NCI-H128 (cell line): ENCODE measurements around the gene KLRF2.
"Not testable (repeated sequence)": the region's sequence is repeated elsewhere in the genome, so short reads cannot be mapped to it uniquely, and the experiment has no call there.

Source experiments
- DNase-seq: peaks from one replicate; lab custom pipeline; 2025; ENCODE audit not compliant: unreplicated experiment; lab: John Stamatoyannopoulos, UW

KLRF2 gene, protein sequence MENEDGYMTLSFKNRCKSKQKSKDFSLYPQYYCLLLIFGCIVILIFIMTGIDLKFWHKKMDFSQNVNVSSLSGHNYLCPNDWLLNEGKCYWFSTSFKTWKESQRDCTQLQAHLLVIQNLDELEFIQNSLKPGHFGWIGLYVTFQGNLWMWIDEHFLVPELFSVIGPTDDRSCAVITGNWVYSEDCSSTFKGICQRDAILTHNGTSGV

DNA sequence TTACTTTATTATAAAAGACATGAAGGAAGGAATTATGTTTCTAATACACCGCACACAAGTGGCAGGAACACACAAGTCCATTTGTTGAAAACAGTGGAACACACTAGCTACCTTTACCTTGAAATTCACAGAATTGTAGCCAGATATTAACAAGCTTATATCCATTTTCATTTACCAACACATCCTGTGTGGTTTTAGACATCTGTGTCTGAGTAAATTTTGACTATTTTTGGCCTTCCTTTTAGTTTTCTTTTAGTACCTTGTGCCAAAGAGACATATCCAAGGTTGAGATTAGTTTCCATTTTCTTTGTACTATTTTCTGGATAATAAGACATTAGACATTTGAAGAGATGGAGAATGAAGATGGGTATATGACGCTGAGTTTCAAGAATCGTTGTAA lies at the start of gene KLRF2:
Gene KLRF2, plus strand, starts transcription at position 244 of the 400 bp plus-strand sequence. Its CDS starts 107 bp downstream, at position 351.
- no peak for DNase-seq

- DNase-seq, result no peak
Measured at GRCh38 chr12:9831720-9832119, 49.6 kb upstream of the KLRF2 start.

GRCh38 chr12:9843407-9843806 lies 37.9 kb upstream of the KLRF2 start:
- no peak for DNase-seq

DNA sequence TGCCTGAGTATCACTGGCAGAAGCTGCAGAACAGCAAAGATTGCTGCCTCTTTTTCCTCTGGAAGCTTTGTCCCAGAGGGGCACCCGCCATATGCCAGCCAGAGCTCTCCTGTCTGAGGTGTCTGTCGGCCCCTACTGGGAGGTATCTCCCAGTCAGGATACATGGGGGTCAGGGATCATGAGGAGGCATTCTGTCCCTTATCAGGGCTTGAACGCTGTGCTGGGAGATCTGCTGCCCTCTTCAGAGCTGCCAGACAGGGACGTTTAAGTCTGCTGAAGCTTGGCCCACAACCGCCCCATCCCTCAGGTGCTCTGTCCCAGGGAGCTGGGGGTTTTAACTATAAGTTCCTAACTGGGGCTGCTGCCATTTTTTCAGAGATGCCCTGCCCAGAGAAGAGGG lies 32.4 kb upstream of the KLRF2 start:
- DNase-seq, result no peak

GRCh38 chr12:9851050-9851449 lies 30.2 kb upstream of the KLRF2 start:
- no peak for DNase-seq

DNA sequence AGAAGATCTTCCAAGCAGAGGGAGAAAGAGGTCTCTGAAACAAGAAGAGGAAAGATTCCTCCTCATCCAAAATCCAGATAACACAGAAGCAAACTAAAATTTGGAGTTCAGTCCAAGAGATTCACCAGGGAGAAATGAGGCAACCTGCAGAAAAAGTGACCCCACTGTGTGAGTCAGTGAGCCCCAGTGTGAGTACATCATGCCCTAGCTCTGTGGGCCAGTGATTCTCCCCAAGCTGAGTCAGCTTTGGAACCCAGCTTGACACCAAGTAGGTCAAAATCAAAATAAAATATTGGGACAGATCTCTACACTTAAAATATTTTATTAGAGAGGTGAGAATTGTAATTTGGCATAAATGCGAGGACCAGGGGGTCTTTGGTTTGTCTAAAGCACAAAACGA lies 29.4 kb upstream of the KLRF2 start:
- DNase-seq, result no peak

DNA sequence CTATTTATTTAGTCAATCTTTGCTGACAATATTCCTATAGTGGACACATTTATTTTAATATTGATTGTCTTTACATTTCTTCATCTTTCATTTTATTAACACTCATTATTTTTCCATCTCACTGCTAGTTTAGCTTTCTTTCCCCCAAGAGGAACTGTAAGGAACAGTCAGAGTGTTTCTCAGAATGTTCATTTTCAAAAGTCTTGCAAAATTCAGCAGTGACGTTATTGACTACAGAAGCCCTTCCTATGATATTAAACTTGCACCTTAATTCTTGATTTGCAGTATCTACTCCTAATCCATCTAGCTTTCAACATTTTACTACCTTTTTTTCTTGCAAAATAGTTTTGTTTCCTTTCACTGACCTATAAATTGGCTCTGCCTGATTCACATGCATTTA lies 25.1 kb upstream of the KLRF2 start:
- DNase-seq, result no peak

DNA sequence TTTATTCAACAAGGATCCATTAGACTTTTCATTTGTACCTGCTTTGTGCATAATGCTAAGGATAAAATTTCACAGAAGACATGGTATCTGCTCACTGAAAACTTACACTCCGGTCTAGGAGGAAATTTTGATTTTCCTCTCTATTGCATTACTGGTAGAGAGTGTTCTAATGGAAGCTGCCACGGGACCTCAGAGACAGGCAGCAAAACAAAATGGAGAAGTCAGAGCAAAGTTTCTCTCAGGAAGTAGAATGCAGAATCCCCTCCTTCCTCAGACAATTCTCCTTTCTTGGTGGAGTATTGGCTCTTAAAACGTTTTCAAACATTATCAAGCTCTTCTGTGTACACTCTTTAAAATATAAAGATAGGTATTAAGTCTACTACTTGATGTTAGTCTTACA lies 24.4 kb upstream of the KLRF2 start:
- no peak for DNase-seq

DNA sequence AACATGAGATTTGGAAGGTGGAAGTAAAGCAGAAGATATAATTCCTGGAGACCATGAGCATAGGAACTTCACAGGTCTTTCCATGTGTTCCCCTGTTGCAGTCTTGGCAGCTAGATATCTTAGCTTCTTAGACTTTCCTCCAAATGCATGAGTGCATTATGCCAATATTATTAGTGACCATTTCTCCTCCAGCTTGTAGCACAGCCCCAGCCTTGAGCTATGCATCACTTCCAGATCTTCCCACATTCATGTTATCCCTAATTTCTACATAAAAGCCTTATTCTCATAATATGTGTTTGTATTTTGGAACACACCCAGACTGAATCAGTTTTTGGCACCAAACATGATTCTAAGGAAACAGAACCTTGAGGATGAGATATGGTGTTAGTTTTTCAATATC lies 23.2 kb upstream of the KLRF2 start:
- no peak for DNase-seq

DNA sequence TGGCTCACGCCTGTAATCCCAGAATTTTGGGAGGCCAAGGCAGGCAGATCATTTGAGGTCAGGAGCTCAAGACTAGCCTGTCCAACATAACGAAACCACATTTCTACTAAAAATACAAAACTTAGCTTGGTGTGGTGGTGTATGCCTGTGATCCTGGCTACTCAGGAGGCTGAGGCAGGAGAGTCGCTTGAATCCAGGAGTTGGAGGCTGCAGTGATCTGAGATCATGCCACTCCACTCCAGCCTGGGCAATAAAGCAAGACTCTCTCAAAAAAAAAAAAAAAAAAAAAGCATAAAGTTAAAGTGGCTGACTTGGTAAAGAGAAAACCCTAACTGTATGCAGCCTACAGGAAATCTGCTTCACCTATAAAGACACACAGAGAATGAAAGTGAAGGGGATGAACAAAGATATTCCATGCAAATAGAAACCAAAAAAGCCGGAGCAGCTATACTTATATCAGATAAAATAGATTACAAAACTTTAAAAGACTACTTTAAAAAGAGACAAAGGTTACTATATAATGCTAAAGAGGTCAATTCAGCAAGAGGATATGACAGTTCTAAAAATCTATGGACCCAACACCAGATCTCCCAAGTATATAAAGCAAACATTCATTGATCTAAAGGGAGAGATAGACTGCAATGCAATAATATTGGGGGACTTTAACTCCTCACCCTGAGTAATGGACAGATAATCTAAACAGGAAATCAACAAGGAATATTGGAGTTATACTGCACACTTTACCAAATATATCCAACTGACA lies 16.2 kb upstream of the KLRF2 start:
- DNase-seq, result no peak

GRCh38 chr12:9866860-9867269 lies 14.4 kb upstream of the KLRF2 start:
- no peak for DNase-seq

DNA sequence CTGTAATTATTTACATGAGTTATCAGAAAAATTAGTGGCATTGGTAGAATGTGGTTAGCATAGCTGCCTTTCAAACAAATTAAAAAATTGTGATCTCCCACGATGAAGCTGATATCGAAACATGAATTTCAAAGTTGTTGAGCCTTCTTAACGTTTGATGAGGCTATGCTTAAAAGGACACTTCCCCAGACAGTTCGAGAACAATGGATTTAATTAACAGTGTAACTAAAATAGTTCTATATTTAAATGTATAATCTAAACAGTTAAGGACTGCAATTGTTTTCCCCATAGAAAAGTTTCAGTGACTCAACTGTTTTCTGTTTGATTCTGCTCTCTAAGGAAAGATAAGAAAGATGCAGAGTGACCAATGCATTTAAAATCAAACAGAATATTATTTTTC lies 13.8 kb upstream of the KLRF2 start:
- no peak for DNase-seq

DNA sequence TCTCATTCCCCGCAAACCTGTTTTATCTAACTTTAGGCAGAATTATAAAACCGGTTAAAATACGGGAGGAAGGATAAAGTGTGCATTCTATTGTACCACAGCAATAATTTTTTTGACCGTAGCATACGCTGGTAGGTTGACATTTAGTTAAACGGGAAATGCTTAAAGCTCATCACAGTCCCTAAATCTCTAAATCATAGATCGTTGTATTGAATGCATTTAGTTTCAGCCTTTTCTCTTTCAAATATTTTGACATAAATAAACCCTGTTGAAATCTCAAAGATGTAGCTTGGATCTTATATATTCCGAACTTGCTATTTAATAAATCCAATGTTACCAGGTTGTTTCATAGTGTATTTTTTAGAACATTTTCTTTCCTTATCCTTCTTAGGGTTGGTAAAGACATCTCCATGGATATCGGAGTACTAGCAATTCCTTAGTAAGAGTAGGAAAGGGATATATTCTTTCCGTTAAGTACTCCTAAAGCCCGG lies 12.9 kb upstream of the KLRF2 start:
- no peak for DNase-seq

DNA sequence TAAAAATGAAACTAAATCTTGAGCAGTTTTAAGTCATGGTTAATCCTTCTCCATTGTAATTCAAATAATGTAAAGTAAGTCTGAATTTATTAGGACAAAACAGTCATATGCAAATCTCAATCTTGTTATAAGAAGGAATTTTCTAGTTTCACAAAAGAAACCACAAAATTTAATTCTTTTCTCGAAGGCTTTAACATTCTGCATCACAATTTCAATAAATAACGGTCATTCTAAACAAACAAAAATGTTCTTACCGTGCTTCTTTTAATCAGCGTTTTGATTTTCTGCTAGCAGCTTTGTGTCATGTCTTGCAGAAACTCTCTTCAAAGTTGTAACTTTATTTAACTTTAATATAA lies 12.4 kb upstream of the KLRF2 start:
- no peak for DNase-seq

GRCh38 chr12:9869307-9870161 lies 11.8 kb upstream of the KLRF2 start, which contains the start of gene CLEC2B:
CLEC2B (minus strand) TSS chr12:9869354.
- DNase-seq, result no peak

DNA sequence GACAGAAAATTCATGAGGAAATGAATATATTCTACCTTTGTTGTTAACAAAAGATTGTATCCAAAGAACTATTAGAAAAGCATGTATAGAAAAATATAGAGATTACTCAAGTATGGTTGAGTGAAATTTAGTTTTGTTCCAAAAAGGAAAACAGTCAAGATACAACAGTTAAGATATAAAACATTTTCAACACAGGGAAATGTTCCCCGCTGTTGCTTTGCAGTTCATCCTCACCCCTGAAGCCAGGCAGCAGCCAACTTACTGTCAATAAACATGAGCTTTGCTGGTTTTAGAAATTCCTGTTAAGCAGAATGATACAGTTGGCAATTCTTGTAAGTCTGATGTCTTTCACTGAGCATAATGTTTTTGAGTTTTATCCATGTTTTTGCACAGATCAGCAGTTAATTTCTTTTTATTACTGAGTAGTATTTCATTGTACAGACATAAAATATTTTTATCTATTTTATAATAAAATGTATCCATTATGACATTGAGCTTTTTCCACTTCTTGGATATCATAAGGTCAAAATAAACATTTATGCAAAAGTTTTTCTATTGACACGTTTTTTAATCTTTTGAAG lies 10.9 kb upstream of the KLRF2 start:
- no peak for DNase-seq

DNA sequence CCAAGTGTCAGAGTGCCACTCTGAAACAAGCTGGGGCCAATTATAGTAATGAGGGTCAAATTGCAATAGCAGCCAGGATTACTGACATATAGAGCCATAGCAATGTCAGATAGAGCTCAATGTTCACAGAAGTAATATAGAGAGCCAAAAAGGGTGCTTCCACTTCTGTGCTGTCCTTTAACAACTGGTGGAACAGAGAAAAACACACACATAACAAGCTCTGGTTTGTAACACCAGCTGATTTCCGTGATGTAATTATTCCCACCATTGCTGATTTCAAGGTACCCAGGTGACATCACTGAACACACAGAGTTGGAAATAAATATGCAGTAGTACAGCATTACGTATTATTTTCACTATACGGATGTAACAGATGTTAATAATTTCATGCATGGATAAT lies 9.1 kb upstream of the KLRF2 start:
- DNase-seq, result no peak

DNA sequence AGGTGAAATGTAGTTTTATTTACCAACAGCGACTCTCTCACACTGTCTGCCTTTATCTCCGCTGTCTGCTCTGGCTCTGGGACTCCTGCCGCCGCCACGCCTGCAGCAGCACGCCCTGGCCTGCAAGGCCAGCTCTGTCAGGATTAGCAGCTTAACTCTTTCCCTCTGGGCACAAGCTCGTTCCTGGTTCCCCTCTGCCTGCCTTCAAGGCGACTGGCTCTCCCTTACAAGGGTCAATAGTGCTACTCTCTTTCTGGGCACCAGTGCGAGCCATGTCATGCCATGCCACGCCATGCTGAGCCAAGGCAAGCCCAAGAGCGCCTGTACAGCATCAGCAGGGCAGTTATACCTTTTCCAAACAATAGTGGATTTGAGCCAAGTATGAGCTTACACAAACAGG lies 8.5 kb upstream of the KLRF2 start:
- DNase-seq, result no peak

- not testable (repeated sequence) for DNase-seq
Measured at GRCh38 chr12:9876120-9876519, 5.2 kb upstream of the KLRF2 start.

GRCh38 chr12:9880532-9881078 lies 684 bp upstream of the KLRF2 start:
- DNase-seq, result no peak

DNA sequence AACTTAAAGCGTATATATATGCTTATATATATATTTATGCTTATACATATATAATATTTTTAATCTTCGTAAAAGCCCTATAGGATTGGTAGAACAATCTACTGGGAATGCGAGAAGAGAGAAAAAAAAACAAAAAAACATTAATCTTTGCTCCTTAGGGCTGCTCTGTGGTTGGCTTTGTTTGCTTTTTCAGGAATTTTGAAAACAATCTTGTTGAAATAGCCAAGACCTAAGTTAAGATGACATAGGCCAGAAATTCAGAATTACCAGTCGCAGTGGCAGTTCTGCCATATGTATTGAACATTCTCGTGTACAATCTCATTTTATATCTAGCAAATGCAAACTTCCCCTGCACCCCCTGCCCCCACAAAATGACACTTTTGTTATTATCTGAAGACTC lies 699 bp downstream of the KLRF2 start:
- no peak for DNase-seq
